ENCODE measurements around the gene INSRR. TPM values are rescaled to one million over a fixed set of nuclear protein-coding genes. Genes with fewer than 3 reads are reported as not detected.

The INSRR gene
- total and polyA plus RNA-seq, 9 donors = 0.02 to 0.15 TPM; not detected in 7

GRCh38 chr1:156841295-156841855 lies 17.5 kb downstream of the INSRR start:
- TF ChIP-seq EP300 (IDR thresholded peaks at IDR 0.05) (no peak), CTCF (IDR thresholded peaks at IDR 0.05) (no peak), POLR2A (IDR thresholded peaks at IDR 0.05) (no peak)
- no peaks in the 10 kb centered on the region for H3K9me3 ChIP-seq
- H3K36me3 ChIP-seq = no peaks in the 10 kb centered on the region
- intact Hi-C loops (cut with DNase I) = no loop called here
- no peak for DNase-seq
- peaks cover 2% of the 10 kb centered on the region for H3K4me1 ChIP-seq (ENCODE audit: insufficient read depth)
- no peak overlapping the region for H3K4me3 ChIP-seq
- no peak overlapping the region for H3K27ac ChIP-seq
- H3K27me3 ChIP-seq = no peaks in the 10 kb centered on the region
- 76 to 85% (median 80%) methylated on average over 16 of the region's 16 CpGs for WGBS, 3 donors

- no peak for DNase-seq
- peaks cover 2% of the 10 kb centered on the region for H3K4me1 ChIP-seq (ENCODE audit: insufficient read depth)
- intact Hi-C loops (cut with DNase I) = no loop called here
- no peaks in the 10 kb centered on the region for H3K9me3 ChIP-seq
- H3K4me3 ChIP-seq = no peak overlapping the region
- H3K27me3 ChIP-seq = no peaks in the 10 kb centered on the region
- TF ChIP-seq CTCF (IDR thresholded peaks at IDR 0.05) (no peak), POLR2A (IDR thresholded peaks at IDR 0.05) (no peak)
- no peak overlapping the region for H3K27ac ChIP-seq
- 55 to 65% (median 61%) methylated on average over 14 of the region's 14 CpGs for WGBS, 3 donors
- no peaks in the 10 kb centered on the region for H3K36me3 ChIP-seq
These were observed 18.0 kb downstream of the INSRR start for GRCh38 chr1:156840898-156841279.

- peaks cover 2% of the 10 kb centered on the region for H3K4me1 ChIP-seq (ENCODE audit: insufficient read depth)
- DNase-seq = no peak
- TF ChIP-seq CTCF (IDR thresholded peaks at IDR 0.05) = no peak
- H3K4me3 ChIP-seq = no peak overlapping the region
- intact Hi-C loops (cut with DNase I) = no loop called here
- WGBS, 3 donors = 66 to 74% (median 69%) methylated on average over 8 of the region's 8 CpGs
- H3K27me3 ChIP-seq = no peaks in the 10 kb centered on the region
- no peak overlapping the region for H3K27ac ChIP-seq
- no peaks in the 10 kb centered on the region for H3K36me3 ChIP-seq
- no peaks in the 10 kb centered on the region for H3K9me3 ChIP-seq
These were observed 18.6 kb downstream of the INSRR start for GRCh38 chr1:156840186-156840897.

GRCh38 chr1:156839426-156840109 lies 19.3 kb downstream of the INSRR start:
- no peaks in the 10 kb centered on the region for H3K27me3 ChIP-seq
- H3K9me3 ChIP-seq = no peaks in the 10 kb centered on the region
- no peak for TF ChIP-seq POLR2A (IDR thresholded peaks at IDR 0.05)
- no peak for TF ChIP-seq EP300 (IDR thresholded peaks at IDR 0.05)
- no peak for TF ChIP-seq CTCF (IDR thresholded peaks at IDR 0.05)
- H3K36me3 ChIP-seq = no peaks in the 10 kb centered on the region
- peaks cover 2% of the 10 kb centered on the region for H3K4me1 ChIP-seq (ENCODE audit: insufficient read depth)
- H3K4me3 ChIP-seq = no peak overlapping the region
- intact Hi-C loops (cut with DNase I) = no loop called here
- no peak for DNase-seq
- 42 to 53% (median 50%) methylated on average over 9 of the region's 9 CpGs for WGBS, 3 donors
- no peak overlapping the region for H3K27ac ChIP-seq

Measured in ovary (tissue), 9 donors.